ENCODE results near the gene ASS1. TPM values are rescaled to one million over a fixed set of nuclear protein-coding genes. Genes with fewer than 3 reads are reported as not detected.

ASS1 gene
- total and polyA plus RNA-seq, 12 donors: 27.4 to 147 (median 53.3) TPM

GRCh38 chr9:130498298-130498917 lies 53.6 kb downstream of the ASS1 start:
- no peak overlapping the region for H3K27ac ChIP-seq
- TF ChIP-seq CTCF (IDR thresholded peaks at IDR 0.05): no peak
- H3K4me1 ChIP-seq: peaks cover 0 to 8% (median 0%) of the 10 kb centered on the region in 9 donors
- no peak overlapping the region for H3K4me3 ChIP-seq
- 87 to 91% methylated on average over 7 of the region's 7 CpGs for WGBS, 2 donors
- intact Hi-C loops (cut with DNase I): no loop called here
- ATAC-seq (no peak), DNase-seq (no peak)
- peaks cover 0 to 64% (median 15%) of the 10 kb centered on the region in 9 donors for H3K36me3 ChIP-seq
- no peaks in the 10 kb centered on the region for H3K27me3 ChIP-seq
- H3K9me3 ChIP-seq: peaks cover 0 to 10% (median 0%) of the 10 kb centered on the region in 11 donors

GRCh38 chr9:130498918-130499698 lies 54.3 kb downstream of the ASS1 start:
- 86 to 92% methylated on average over 9 of the region's 9 CpGs for WGBS, 2 donors
- Histone ChIP-seq H3K4me3 (no peak overlapping the region), H3K36me3 (peaks cover 0 to 64% (median 15%) of the 10 kb centered on the region in 9 donors), H3K27me3 (no peaks in the 10 kb centered on the region), H3K4me1 (peaks cover 0 to 8% (median 0%) of the 10 kb centered on the region in 9 donors), H3K27ac (no peak overlapping the region), H3K9me3 (peaks cover 0 to 10% (median 0%) of the 10 kb centered on the region in 11 donors)
- DNase-seq (no peak), ATAC-seq (peak in 1 of 8 donors; percentile 11)
- TF ChIP-seq CTCF (IDR thresholded peaks at IDR 0.05): no peak
- intact Hi-C loops (cut with DNase I): no loop called here

- peaks cover 0 to 8% (median 0%) of the 10 kb centered on the region in 9 donors for H3K4me1 ChIP-seq
- peaks cover 0 to 58% (median 10%) of the 10 kb centered on the region in 9 donors for H3K36me3 ChIP-seq
- 69 to 72% methylated on average over 7 of the region's 7 CpGs for WGBS, 2 donors
- H3K27me3 ChIP-seq: no peaks in the 10 kb centered on the region
- TF ChIP-seq CTCF (IDR thresholded peaks at IDR 0.05): no peak
- H3K9me3 ChIP-seq: peaks cover 0 to 4% (median 0%) of the 10 kb centered on the region in 11 donors
- peak; percentile 37 to 78 (median 74) for ATAC-seq
- no peak overlapping the region for H3K4me3 ChIP-seq
- intact Hi-C loops (cut with DNase I): no loop called here
- no peak for DNase-seq
- H3K27ac ChIP-seq: no peak overlapping the region
Observed at GRCh38 chr9:130499804-130500263, 55.1 kb downstream of the ASS1 start.

GRCh38 chr9:130500340-130501180 lies 55.8 kb downstream of the ASS1 start:
- 78 to 79% methylated on average over 12 of the region's 12 CpGs for WGBS, 2 donors
- Histone ChIP-seq H3K27ac (no peak overlapping the region), H3K4me1 (peaks cover 0 to 8% (median 0%) of the 10 kb centered on the region in 9 donors), H3K9me3 (no peaks in the 10 kb centered on the region), H3K36me3 (peaks cover 0 to 53% (median 7%) of the 10 kb centered on the region in 9 donors), H3K4me3 (no peak overlapping the region), H3K27me3 (no peaks in the 10 kb centered on the region)
- no peak for TF ChIP-seq CTCF (IDR thresholded peaks at IDR 0.05)
- intact Hi-C loops (cut with DNase I): no loop called here
- ATAC-seq (peak in 2 of 8 donors; percentile 8 to 11), DNase-seq (no peak)
